ENCODE data around the gene LRP1B. TPM values are rescaled to one million over a fixed set of nuclear protein-coding genes. Genes with fewer than 3 reads are reported as not detected.

The LRP1B gene
- polyA plus RNA-seq, 2 of the 4 experiments (the other 2 are of a cell fraction): 0.03 TPM; not detected in 1

DNA sequence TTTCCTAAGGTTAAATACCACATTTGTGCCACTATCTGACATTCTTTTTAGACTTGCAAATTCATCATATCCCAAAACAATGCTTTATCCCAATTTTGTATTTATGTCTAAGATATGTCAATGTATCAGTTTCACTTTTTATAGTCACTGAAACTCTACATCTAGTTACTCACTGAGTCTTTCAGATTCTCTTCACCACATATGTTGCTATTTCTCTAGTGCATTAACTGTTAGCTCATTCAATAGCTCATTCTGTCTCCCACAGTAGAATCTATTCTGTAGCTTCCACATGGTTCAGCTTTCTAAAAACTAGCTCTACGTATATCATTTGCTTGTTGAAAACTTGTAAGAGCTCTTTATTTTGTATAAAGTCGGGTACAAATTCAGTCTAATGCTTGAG, 1930.1 kb downstream of the LRP1B start:
- H3K4me3 ChIP-seq: no peak overlapping the region
- H3K4me2 ChIP-seq: no peak overlapping the region
- H3K27ac ChIP-seq: no peak overlapping the region
- H3K9me3 ChIP-seq: no peaks in the 10 kb centered on the region
- no peak for ATAC-seq
- FAIRE-seq: no peak
- DNase-seq (ENCODE audit: low read depth in 1 of 2, low spot score in 1 of 2): no peak
- ChIA-PET POLR2A (no interaction called here), CTCF (no interaction called here)
- TF ChIP-seq RARB (CRISPR knock-in tag; IDR thresholded peaks at IDR 0.05): no peak
- TF ChIP-seq, protein P1, sequence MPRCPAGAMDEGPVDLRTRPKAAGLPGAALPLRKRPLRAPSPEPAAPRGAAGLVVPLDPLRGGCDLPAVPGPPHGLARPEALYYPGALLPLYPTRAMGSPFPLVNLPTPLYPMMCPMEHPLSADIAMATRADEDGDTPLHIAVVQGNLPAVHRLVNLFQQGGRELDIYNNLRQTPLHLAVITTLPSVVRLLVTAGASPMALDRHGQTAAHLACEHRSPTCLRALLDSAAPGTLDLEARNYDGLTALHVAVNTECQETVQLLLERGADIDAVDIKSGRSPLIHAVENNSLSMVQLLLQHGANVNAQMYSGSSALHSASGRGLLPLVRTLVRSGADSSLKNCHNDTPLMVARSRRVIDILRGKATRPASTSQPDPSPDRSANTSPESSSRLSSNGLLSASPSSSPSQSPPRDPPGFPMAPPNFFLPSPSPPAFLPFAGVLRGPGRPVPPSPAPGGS (IDR thresholded peaks at IDR 0.05): no peak
- TF ChIP-seq HEYL (CRISPR knock-in tag; IDR thresholded peaks at IDR 0.05): no peak
- TF ChIP-seq MAFK (IDR thresholded peaks at IDR 0.05; ENCODE audit: partially characterized antibody): no peak
- TF ChIP-seq CHD4 (IDR thresholded peaks at IDR 0.05; ENCODE audit: borderline replicate concordance): no peak
- TF ChIP-seq, protein P2, sequence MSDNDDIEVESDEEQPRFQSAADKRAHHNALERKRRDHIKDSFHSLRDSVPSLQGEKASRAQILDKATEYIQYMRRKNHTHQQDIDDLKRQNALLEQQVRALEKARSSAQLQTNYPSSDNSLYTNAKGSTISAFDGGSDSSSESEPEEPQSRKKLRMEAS (IDR thresholded peaks at IDR 0.05): no peak
- TF ChIP-seq POLR2A (IDR thresholded peaks at IDR 0.05; ENCODE audit: low read length): no peak
- no peaks in the 10 kb centered on the region for H3K4me1 ChIP-seq
- 15% methylated on average over 2 of the region's 2 CpGs for WGBS (ENCODE audit: missing lambda C conversion rate)

DNA sequence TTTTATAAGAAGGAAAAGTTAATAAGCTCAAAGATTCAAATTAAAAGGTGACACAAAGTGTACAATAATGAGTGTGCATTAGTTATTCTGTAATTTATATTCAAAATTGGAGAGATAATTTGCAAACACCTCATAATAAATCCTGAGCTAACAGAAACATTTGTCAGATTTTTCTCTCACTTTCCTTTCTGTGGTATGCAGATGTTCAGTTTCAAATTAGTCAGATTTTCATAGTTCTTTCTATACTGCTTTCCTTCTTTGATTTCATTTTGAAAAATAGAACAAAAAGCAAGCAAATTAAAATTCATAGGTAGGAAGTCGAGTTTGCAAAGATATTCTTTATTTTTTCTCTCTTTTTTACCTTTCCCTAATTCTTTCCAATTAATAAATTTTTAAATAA, 1930.5 kb downstream of the LRP1B start:
- H3K27ac ChIP-seq: no peak overlapping the region
- FAIRE-seq (no peak), ATAC-seq (no peak), DNase-seq (ENCODE audit: low read depth in 1 of 2, low spot score in 1 of 2) (no peak)
- ChIA-PET CTCF (no interaction called here), POLR2A (no interaction called here)
- no peaks in the 10 kb centered on the region for H3K4me1 ChIP-seq
- no peak overlapping the region for H3K4me3 ChIP-seq
- no peak overlapping the region for H3K4me2 ChIP-seq
- 2% methylated on average over 1 of the region's 1 CpG for WGBS (ENCODE audit: missing lambda C conversion rate)
- H3K9me3 ChIP-seq: no peaks in the 10 kb centered on the region
- TF ChIP-seq POLR2AphosphoS2 (conservative IDR thresholded peaks at IDR 0.05; ENCODE audit: low read length) (no peak), PHF8 (IDR thresholded peaks at IDR 0.05; ENCODE audit: borderline replicate concordance, low read depth) (no peak), TFCP2L1 (CRISPR knock-in tag; IDR thresholded peaks at IDR 0.05) (no peak), EHF (CRISPR knock-in tag; IDR thresholded peaks at IDR 0.05) (no peak), JUNB (IDR thresholded peaks at IDR 0.05) (no peak), RAD21 (conservative IDR thresholded peaks at IDR 0.05 in 1 of 2, IDR thresholded peaks at IDR 0.05 in 1 of 2) (no peak), MYC (IDR thresholded peaks at IDR 0.05; ENCODE audit: borderline replicate concordance, low read length) (no peak), CBX2 (IDR thresholded peaks at IDR 0.05; ENCODE audit: borderline replicate concordance, low read depth) (no peak), HEYL (CRISPR knock-in tag; IDR thresholded peaks at IDR 0.05) (no peak), FOXS1 (CRISPR knock-in tag; IDR thresholded peaks at IDR 0.05) (no peak), ZSCAN20 (CRISPR knock-in tag; IDR thresholded peaks at IDR 0.05) (no peak), NR3C1 (IDR thresholded peaks at IDR 0.05) (no peak)
- TF ChIP-seq, protein P3, sequence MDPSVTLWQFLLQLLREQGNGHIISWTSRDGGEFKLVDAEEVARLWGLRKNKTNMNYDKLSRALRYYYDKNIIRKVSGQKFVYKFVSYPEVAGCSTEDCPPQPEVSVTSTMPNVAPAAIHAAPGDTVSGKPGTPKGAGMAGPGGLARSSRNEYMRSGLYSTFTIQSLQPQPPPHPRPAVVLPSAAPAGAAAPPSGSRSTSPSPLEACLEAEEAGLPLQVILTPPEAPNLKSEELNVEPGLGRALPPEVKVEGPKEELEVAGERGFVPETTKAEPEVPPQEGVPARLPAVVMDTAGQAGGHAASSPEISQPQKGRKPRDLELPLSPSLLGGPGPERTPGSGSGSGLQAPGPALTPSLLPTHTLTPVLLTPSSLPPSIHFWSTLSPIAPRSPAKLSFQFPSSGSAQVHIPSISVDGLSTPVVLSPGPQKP (IDR thresholded peaks at IDR 0.05; ENCODE audit: low read depth, low read length): no peak
- TF ChIP-seq, protein P1 (IDR thresholded peaks at IDR 0.05): no peak
- TF ChIP-seq, protein P4, sequence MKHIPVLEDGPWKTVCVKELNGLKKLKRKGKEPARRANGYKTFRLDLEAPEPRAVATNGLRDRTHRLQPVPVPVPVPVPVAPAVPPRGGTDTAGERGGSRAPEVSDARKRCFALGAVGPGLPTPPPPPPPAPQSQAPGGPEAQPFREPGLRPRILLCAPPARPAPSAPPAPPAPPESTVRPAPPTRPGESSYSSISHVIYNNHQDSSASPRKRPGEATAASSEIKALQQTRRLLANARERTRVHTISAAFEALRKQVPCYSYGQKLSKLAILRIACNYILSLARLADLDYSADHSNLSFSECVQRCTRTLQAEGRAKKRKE (CRISPR knock-in tag; IDR thresholded peaks at IDR 0.05; ENCODE audit: low read depth): no peak
- TF ChIP-seq, protein P5, sequence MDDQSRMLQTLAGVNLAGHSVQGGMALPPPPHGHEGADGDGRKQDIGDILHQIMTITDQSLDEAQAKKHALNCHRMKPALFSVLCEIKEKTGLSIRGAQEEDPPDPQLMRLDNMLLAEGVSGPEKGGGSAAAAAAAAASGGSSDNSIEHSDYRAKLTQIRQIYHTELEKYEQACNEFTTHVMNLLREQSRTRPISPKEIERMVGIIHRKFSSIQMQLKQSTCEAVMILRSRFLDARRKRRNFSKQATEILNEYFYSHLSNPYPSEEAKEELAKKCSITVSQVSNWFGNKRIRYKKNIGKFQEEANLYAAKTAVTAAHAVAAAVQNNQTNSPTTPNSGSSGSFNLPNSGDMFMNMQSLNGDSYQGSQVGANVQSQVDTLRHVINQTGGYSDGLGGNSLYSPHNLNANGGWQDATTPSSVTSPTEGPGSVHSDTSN (IDR thresholded peaks at IDR 0.05): no peak
- TF ChIP-seq, protein P6, sequence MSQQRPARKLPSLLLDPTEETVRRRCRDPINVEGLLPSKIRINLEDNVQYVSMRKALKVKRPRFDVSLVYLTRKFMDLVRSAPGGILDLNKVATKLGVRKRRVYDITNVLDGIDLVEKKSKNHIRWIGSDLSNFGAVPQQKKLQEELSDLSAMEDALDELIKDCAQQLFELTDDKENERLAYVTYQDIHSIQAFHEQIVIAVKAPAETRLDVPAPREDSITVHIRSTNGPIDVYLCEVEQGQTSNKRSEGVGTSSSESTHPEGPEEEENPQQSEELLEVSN (IDR thresholded peaks at IDR 0.05; ENCODE audit: borderline replicate concordance, low read depth): no peak
- TF ChIP-seq, protein P7, sequence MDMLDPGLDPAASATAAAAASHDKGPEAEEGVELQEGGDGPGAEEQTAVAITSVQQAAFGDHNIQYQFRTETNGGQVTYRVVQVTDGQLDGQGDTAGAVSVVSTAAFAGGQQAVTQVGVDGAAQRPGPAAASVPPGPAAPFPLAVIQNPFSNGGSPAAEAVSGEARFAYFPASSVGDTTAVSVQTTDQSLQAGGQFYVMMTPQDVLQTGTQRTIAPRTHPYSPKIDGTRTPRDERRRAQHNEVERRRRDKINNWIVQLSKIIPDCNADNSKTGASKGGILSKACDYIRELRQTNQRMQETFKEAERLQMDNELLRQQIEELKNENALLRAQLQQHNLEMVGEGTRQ (IDR thresholded peaks at IDR 0.05): no peak

All from A549 (cell line).